ENCODE measurements around the gene KLF14.

DNA sequence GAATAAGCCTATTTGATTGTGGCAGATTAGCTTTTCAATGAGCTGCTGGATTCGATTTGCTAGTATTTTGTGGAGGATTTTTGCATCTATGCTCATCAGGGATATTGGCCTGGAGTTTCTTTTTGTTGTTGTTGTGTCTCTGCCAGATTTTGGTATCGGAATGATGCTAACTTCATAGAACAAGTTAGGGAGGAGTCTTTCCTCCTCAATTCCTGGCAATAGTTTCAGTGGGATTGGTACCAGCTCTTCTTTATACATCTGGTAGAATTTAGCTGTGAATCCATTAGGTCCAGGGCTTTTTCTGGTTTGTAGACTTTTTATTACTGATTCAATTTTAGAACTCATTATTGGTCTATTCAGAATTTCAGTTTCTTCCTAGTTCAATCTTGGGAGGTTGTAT, 43.4 kb upstream of the KLF14 start:
- TF ChIP-seq FOSL2 (CRISPR knock-in tag; IDR thresholded peaks at IDR 0.05) (no peak), FOXP1 (IDR thresholded peaks at IDR 0.05) (no peak), FOXP1 (CRISPR knock-in tag; IDR thresholded peaks at IDR 0.05) (no peak), TGIF2 (CRISPR knock-in tag; IDR thresholded peaks at IDR 0.05) (no peak), RAD21 (CRISPR knock-in tag; IDR thresholded peaks at IDR 0.05) (no peak), ZZZ3 (CRISPR knock-in tag; IDR thresholded peaks at IDR 0.05; ENCODE audit: borderline replicate concordance) (no peak), EP300 (IDR thresholded peaks at IDR 0.05; ENCODE audit: low read depth in 2 of 2, low read length in 2 of 2) (no peak), EP300 (CRISPR knock-in tag; IDR thresholded peaks at IDR 0.05; ENCODE audit: borderline replicate concordance) (no peak)
- TF ChIP-seq, protein P1, sequence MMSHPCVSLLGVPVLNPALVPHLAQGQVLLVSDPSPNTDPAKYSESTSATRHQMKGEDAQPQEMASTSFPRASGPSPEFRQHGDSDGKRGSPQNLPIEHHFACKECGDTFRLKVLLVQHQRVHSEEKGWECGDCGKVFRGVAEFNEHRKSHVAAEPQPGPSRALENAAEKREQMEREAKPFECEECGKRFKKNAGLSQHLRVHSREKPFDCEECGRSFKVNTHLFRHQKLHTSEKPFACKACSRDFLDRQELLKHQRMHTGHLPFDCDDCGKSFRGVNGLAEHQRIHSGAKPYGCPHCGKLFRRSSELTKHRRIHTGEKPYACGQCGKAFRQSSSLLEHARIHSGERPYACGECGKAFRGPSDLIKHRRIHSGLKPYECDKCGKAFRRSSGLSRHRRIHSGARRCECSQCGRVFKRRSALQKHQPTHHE (CRISPR knock-in tag; IDR thresholded peaks at IDR 0.05; ENCODE audit: borderline replicate concordance): no peak
- TF ChIP-seq, protein P2, sequence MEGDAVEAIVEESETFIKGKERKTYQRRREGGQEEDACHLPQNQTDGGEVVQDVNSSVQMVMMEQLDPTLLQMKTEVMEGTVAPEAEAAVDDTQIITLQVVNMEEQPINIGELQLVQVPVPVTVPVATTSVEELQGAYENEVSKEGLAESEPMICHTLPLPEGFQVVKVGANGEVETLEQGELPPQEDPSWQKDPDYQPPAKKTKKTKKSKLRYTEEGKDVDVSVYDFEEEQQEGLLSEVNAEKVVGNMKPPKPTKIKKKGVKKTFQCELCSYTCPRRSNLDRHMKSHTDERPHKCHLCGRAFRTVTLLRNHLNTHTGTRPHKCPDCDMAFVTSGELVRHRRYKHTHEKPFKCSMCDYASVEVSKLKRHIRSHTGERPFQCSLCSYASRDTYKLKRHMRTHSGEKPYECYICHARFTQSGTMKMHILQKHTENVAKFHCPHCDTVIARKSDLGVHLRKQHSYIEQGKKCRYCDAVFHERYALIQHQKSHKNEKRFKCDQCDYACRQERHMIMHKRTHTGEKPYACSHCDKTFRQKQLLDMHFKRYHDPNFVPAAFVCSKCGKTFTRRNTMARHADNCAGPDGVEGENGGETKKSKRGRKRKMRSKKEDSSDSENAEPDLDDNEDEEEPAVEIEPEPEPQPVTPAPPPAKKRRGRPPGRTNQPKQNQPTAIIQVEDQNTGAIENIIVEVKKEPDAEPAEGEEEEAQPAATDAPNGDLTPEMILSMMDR (CRISPR knock-in tag; IDR thresholded peaks at IDR 0.05): no peak
